GM12892 (cell line): ENCODE data around the gene HAND2.

Experiments
- DNase-seq: peaks from one replicate; pipeline ENCODE4 v3.0.0; 2011; ENCODE audit not compliant: insufficient read length
- FAIRE-seq: peaks from 2 replicates; lab custom pipeline; 2011; peaks lifted over from hg19 to GRCh38; lab: Jason Lieb, UNC
- POLR2A ChIP-seq: IDR thresholded peaks from 2 replicates; pipeline ENCODE4 v1.6.1; 2011; ENCODE audit warnings: low read depth, low read length, control low read depth
- POLR2AphosphoS5 ChIP-seq: IDR thresholded peaks from 2 replicates; pipeline ENCODE4 v1.6.1; 2011; ENCODE audit warnings: low read depth, low read length, control low read depth
- TAF1 ChIP-seq: IDR thresholded peaks from 2 replicates; pipeline ENCODE4 v1.6.1; 2011; ENCODE audit warnings: low read depth, mild to moderate bottlenecking, control low read depth, low read length, borderline replicate concordance

Gene HAND2

DNA sequence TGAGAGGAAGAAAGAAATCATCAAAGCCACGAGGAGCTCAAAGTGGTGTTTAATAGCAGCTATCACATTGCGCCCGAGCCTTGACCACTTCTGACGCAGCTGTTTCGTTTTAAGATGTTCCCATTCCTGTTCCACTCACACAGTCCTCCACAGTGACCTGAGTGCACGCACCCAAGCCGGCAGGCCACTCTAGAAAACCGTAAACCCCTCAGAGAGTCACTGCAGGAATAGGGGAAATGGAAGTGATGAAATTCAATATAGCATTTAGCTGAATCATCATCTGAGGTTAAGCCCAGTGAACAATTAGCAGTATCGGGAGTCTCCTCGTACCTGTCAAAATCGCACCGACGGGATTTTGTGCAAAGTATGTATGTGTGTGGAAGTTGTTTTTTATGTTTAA lies 17.9 kb upstream of the HAND2 start:
- DNase-seq (no peak), FAIRE-seq (no peak)
- TF ChIP-seq POLR2AphosphoS5 (no peak), TAF1 (no peak), POLR2A (no peak)

DNA sequence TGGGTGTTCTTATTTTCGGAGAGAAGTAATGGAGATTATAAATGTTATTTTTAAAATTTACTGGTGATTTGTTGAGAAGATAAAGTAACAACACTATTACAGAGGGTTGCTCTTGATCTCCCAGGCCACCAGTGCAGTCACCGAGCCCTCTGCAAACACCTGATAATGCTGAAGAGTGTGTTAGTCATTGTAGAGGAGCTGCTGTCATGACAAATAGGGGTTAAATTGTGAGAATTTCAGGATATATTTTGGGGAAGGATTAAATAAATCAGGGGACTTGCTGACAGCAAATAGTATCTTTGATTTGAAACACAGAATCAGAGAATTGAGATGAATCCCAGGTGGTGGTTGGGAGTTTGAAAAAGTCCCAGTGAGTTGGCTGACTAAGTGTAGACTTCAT lies 16.7 kb upstream of the HAND2 start:
- DNase-seq (no peak), FAIRE-seq (no peak)
- TF ChIP-seq POLR2AphosphoS5 = no peak
- TF ChIP-seq POLR2A = no peak

DNA sequence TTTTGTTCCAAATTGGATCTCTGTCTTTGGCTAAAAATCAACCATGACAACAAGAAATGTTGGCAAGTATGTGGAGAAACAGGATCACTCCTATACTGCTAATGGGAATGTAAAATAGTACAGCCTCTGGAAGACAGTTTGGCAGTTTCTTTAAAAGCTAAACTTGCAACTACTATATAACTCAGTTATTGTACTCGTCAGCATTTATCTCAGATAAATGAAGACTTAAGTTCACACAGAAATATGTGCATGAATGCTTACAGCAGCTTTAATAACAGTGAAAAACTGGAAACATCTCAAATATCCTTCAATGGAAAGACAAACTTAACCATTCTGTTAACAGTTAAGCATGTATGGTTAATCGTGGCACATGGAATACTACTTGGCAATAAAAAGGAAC lies 15.4 kb upstream of the HAND2 start:
- TF ChIP-seq TAF1 = no peak
- TF ChIP-seq POLR2A = no peak
- TF ChIP-seq POLR2AphosphoS5 = no peak
- FAIRE-seq (no peak), DNase-seq (no peak)

DNA sequence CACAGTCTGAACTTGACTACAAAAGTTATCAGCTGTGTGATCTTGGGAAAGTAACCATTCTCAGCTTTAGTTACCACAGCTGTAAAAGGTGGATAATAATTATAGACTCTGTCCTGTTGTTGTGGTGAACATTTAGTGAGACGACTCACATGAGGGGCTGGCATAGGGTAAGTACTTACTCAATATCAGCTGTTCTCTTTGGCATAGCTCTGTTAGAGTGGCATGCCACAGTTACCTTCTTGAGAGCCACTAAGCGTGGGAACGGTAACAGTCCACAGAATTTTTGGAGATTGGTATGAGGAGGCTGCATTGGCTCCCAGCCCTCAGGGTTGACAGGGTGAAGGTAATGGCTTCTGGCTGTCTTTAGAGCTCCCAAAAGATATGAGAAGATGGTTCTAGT lies 13.2 kb upstream of the HAND2 start:
- no peak for FAIRE-seq
- TF ChIP-seq POLR2A = no peak
- no peak for TF ChIP-seq TAF1
- no peak for TF ChIP-seq POLR2AphosphoS5
- DNase-seq = no peak

DNA sequence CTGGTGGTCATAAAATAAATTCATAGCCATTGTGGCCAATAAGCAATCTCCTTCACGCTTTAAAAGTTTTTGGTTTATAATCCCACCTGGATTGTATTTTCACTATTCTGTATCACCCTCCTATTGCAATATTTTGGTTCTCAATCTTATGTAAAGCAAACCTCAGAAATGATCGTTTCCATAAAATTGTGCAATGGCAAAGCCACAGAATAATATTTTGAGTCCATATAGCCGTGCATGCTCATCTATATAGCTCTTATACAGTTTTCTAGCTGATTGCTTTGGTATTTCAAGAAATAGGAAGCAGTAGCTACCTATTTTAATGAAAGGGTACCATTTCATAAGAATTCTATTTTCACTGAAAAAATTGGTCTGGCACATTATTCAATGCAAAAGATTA lies 10.0 kb upstream of the HAND2 start:
- DNase-seq (no peak), FAIRE-seq (no peak)
- TF ChIP-seq TAF1 (no peak), POLR2AphosphoS5 (no peak), POLR2A (no peak)

DNA sequence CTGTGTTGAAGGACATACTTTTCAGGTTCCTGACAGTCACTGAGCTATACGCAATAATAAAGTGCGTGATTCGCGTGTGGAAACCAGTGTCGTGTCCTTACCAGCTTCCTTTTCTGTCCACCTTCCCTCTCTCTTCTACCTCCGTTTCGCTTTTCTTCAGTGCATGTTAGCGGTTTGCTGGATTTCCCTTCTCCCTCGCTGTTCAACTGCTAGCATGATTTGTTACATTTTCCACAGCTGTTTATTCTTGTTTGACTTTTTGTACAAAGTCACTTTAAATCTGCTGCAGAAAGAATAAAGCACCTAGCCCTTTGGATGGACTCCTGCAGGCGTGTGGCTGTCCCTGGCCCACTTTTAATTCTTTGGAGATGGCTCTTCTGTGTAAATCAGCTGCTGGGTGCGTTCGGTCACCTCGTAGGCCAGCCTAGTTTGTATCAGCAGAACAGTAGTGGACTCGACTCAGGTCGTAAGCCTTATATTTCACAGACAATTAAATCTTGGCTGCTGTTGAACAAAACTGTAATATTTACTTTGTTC lies 8.9 kb upstream of the HAND2 start:
- no peak for FAIRE-seq
- TF ChIP-seq POLR2AphosphoS5 (no peak), TAF1 (no peak), POLR2A (no peak)
- no peak for DNase-seq

DNA sequence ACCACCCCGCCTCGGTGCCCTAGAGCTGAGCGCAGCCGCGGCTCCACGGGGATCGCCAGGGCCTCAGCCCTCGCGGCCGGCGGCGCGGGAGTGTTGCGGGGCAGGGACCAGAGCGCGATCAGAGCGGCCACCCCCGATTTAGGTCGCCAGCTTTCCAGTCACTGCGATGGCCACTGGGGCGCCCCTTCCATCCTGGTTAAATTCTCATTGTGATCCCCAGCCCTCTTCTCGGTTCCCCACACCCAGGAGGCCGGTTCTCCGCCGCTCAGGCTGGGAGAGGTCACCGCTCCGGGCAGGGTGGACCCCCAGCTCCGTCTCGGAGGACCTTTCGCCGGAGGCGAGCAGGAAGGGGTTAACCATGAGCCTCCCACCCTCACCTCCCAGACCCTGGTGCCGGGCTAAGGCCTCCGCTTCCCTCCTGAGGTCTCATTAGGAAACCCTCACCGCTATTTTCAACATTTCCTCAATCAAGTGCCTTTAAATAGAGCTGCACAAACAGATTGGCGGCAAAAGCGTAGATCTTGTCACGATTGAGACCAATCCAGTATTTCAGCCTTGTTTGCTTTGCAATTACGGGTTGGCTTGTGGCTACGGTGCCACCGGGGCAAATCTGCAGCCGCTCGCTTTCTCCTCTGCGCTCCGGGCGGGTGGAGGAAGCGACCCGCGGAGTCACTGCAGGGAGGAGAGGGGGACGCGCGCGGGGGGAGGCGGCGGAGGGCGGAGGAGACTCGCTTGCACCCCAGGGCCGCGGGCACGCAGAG lies 8.3 kb upstream of the HAND2 start:
- FAIRE-seq (no peak), DNase-seq (no peak)
- TF ChIP-seq TAF1 (no peak), POLR2A (no peak), POLR2AphosphoS5 (no peak)

DNA sequence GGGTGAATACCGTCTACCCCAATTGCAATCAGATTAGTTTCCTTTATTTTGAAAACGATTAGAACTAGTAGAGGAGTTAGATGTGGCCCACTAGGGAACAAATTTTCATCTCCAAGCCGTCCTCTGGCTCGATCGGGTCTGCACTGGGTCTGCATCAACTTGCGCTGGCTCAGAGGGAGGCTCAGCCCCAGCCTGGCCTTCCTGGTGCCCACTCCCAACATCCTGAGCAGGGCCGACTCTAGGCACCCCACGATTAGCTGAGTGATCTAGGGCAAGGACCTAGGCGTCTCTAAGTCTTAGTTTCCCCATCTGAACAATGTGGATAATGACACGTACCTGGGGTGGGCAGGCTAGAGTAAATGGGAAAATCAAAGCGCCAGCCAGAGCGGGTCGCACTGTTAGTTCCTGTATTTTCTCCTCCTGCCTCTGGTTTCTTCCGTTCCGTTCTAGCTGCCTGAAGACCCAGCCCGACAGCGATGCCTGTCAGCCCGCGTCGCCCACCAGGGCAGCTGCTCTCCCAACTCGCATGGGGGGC lies 7.7 kb upstream of the HAND2 start:
- no peak for FAIRE-seq
- TF ChIP-seq POLR2AphosphoS5 = no peak
- no peak for TF ChIP-seq TAF1
- no peak for TF ChIP-seq POLR2A
- no peak for DNase-seq

DNA sequence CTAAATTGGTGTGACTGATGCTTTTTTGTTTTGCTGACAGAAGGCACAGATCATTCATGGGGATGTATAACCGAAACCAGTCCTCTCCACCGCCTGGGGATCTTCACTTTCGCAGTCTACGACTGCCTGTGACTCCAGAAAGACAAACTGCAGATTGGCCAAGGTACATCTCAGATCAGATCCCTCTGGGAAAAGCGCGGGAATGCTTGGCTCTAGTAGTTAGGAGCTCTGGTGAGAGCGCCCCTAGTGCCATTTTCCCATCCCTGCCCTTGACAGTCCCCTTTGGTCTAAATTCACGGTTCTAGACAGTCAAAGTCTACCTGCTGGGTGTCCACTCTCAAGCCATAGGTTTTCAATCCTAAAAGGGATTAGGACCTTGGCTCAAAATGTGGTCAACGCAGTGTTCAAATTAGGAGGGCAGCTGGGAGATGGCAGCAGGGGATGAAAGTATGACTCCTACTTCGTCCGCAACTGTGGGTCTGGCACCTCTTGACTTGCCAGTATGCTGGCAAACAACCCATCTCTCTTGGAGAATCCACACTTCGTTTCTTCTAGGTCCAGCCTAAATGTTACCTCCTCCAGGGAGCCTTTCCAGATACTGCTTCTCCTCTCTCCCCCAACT lies 6.9 kb upstream of the HAND2 start:
- no peak for TF ChIP-seq POLR2A
- no peak for TF ChIP-seq POLR2AphosphoS5
- no peak for TF ChIP-seq TAF1
- no peak for DNase-seq
- FAIRE-seq = no peak

DNA sequence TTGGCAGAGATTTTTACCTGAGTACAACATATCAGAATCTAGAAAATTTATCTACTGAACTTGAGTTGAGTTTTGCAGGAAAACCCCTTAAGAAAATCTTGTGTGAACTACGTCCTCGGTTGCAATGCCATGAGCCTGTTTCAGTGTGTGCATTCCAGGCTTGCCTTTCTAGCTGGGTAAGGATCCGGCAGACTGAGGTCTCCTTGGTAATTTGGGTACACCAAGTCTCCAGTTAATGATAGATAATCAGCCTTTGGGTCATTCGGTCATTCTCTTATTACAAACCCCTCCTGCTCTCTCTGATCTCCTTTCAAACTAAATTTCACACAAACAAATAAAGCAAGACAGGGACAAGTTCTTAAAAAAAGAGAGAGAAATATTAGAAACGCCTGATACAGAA lies 5.9 kb upstream of the HAND2 start:
- DNase-seq (no peak), FAIRE-seq (no peak)
- TF ChIP-seq POLR2AphosphoS5 = no peak
- no peak for TF ChIP-seq TAF1
- TF ChIP-seq POLR2A = no peak

DNA sequence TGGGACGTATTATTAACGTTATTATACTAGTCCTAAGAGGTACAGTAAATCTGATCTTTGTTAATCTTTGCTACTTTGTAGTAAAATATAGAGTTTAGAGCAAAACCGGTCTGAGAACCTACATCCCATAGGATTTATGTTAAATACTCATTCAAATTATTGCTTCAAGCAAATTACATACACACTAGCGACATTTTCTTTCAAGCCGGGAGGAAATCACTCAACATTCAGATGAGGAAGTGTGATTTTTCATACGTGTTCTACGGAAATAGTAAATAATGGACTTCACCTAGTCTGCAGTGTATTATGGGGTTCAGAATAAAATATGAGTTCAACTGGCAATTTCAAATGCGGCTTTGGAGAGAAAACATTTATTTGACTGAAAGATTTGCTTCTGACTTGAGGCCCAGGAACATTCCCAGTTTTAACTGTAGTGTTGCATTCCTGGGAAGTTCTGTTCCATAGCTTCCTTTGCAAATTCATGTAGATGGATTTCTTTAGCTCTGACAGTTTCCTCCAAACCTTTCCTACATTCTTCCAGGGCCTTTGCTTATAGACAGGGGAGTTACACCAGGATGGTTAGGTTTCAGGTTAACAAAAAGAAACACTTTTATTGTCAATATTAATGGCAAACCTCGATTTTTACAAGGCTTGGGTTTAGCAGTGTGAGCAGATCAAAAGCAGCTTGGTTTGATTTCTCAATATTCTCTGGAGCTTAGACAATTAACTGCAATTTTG lies 5.3 kb upstream of the HAND2 start:
- no peak for DNase-seq
- TF ChIP-seq TAF1 (no peak), POLR2A (no peak), POLR2AphosphoS5 (no peak)
- FAIRE-seq = no peak

DNA sequence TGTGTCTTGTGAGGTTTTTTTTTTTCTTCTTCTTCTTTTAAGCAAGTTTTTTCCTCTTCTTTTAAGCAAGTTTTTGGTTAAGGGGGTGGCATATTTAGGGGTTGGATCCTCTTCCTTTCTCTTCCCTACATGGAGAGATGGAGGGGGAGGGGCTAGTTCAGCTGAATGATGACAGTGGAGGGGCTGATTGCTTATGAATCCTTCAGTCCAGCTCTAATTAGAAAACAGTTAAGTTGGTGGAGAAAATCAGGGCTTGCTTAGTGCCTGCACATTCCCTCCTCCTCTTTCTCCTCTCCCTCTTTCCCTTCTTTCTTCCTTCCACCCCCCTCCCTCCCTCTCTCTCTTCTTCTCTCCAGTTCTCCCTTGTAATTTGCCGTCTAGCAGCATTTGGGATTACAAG lies 4.4 kb upstream of the HAND2 start:
- FAIRE-seq (no peak), DNase-seq (no peak)
- no peak for TF ChIP-seq TAF1
- TF ChIP-seq POLR2AphosphoS5 = no peak
- TF ChIP-seq POLR2A = no peak
